PC-9 (cell line): ENCODE results near the gene ARHGAP11A.
"Not testable (repeated sequence)": the region's sequence is repeated elsewhere in the genome, so short reads cannot be mapped to it uniquely, and the experiment has no call there.

Source experiments
- EZH2 ChIP-seq: fragments of 200-600 bp; sonication (generic); IDR thresholded peaks from 2 replicates; pipeline ENCODE4 v1.8.0; 2017; ENCODE audit warnings: antibody characterized with exemption, low read depth
- TF ChIP-seq, protein P1 (sequence below): fragments of 200-600 bp; sonication (generic); conservative IDR thresholded peaks from 2 replicates; pipeline ENCODE4 v1.6.1; 2017; ENCODE audit warnings: mixed run types, antibody characterized with exemption, mild to moderate bottlenecking, moderate library complexity

- TF ChIP-seq, protein P1, sequence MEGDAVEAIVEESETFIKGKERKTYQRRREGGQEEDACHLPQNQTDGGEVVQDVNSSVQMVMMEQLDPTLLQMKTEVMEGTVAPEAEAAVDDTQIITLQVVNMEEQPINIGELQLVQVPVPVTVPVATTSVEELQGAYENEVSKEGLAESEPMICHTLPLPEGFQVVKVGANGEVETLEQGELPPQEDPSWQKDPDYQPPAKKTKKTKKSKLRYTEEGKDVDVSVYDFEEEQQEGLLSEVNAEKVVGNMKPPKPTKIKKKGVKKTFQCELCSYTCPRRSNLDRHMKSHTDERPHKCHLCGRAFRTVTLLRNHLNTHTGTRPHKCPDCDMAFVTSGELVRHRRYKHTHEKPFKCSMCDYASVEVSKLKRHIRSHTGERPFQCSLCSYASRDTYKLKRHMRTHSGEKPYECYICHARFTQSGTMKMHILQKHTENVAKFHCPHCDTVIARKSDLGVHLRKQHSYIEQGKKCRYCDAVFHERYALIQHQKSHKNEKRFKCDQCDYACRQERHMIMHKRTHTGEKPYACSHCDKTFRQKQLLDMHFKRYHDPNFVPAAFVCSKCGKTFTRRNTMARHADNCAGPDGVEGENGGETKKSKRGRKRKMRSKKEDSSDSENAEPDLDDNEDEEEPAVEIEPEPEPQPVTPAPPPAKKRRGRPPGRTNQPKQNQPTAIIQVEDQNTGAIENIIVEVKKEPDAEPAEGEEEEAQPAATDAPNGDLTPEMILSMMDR, result not testable (repeated sequence)
- TF ChIP-seq EZH2, result not testable (repeated sequence)
These were observed 36.8 kb upstream of the ARHGAP11A start for GRCh38 chr15:32578482-32578881.
